ENCODE data around the gene FBH1. TPM values are rescaled to one million over a fixed set of nuclear protein-coding genes. Genes with fewer than 3 reads are reported as not detected.

The FBH1 gene
- total RNA-seq, 1 donor from 2014 or later = 71.5 TPM

- Mint-ChIP-seq H3K27ac (ENCODE audit: unreplicated experiment) (peak overlapping the region; percentile 2), H3K4me1 (ENCODE audit: low read depth, unreplicated experiment) (peaks cover 27% of the 10 kb centered on the region), H3K4me3 (ENCODE audit: unreplicated experiment) (peak overlapping the region; percentile 90), H3K9me3 (ENCODE audit: unreplicated experiment) (no peaks in the 10 kb centered on the region), H3K36me3 (ENCODE audit: low read depth, unreplicated experiment) (peaks cover 2% of the 10 kb centered on the region), H3K27me3 (ENCODE audit: low read depth, unreplicated experiment) (no peaks in the 10 kb centered on the region)
- no peak for TF ChIP-seq EZH2 (IDR thresholded peaks at IDR 0.05; ENCODE audit: insufficient read depth, low read length)
- no peak for TF ChIP-seq CTCF (IDR thresholded peaks at IDR 0.05; ENCODE audit: insufficient read depth, low read depth, low read length)
- peak overlapping the region; percentile 87 for H3K4me2 ChIP-seq (ENCODE audit: low read length)
- no peaks in the 10 kb centered on the region for H3K27me3 ChIP-seq (ENCODE audit: insufficient read depth, low read length)
- FAIRE-seq (no peak), DNase-seq (ENCODE audit: low read depth) (peak; percentile 45)
- peaks cover 80% of the 10 kb centered on the region for H3K79me2 ChIP-seq (ENCODE audit: insufficient read depth, low read length)
- H3K9me3 ChIP-seq (ENCODE audit: insufficient read depth, low read depth, low read length) = no peaks in the 10 kb centered on the region
- no peak overlapping the region for H3K4me3 ChIP-seq (ENCODE audit: insufficient read depth, low read depth, low read length)
- peaks cover 68% of the 10 kb centered on the region for H4K20me1 ChIP-seq (ENCODE audit: insufficient read depth, low read length)
- H3K27ac ChIP-seq (ENCODE audit: low read depth, low read length) = no peak overlapping the region
- no peak overlapping the region for H2AFZ ChIP-seq (ENCODE audit: low read depth, low read length)
- peaks cover 17% of the 10 kb centered on the region for H3K36me3 ChIP-seq (ENCODE audit: insufficient read depth, low read length)
- no peak overlapping the region for H3K9ac ChIP-seq (ENCODE audit: low read length)
- peaks cover 26% of the 10 kb centered on the region for H3K4me1 ChIP-seq (ENCODE audit: insufficient read depth, low read length)
Measured at GRCh38 chr10:5892007-5892406, 2.0 kb downstream of the FBH1 start.

- FAIRE-seq (no peak), DNase-seq (ENCODE audit: low read depth) (no peak)
- no peaks in the 10 kb centered on the region for H3K27me3 Mint-ChIP-seq (ENCODE audit: low read depth, unreplicated experiment)
- H3K4me1 ChIP-seq (ENCODE audit: insufficient read depth, low read length) = peaks cover 21% of the 10 kb centered on the region
- no peak overlapping the region for H3K27ac ChIP-seq (ENCODE audit: low read depth, low read length)
- H2AFZ ChIP-seq (ENCODE audit: low read depth, low read length) = no peak overlapping the region
- H3K4me3 ChIP-seq (ENCODE audit: insufficient read depth, low read depth, low read length) = no peak overlapping the region
- H3K79me2 ChIP-seq (ENCODE audit: insufficient read depth, low read length) = peaks cover 84% of the 10 kb centered on the region
- H3K9me3 Mint-ChIP-seq (ENCODE audit: unreplicated experiment) = no peaks in the 10 kb centered on the region
- no peak overlapping the region for H3K9ac ChIP-seq (ENCODE audit: low read length)
- peaks cover 5% of the 10 kb centered on the region for H3K36me3 Mint-ChIP-seq (ENCODE audit: low read depth, unreplicated experiment)
- no peaks in the 10 kb centered on the region for H3K9me3 ChIP-seq (ENCODE audit: insufficient read depth, low read depth, low read length)
- H3K4me2 ChIP-seq (ENCODE audit: low read length) = no peak overlapping the region
- no peak for TF ChIP-seq CTCF (IDR thresholded peaks at IDR 0.05; ENCODE audit: insufficient read depth, low read depth, low read length)
- TF ChIP-seq EZH2 (IDR thresholded peaks at IDR 0.05; ENCODE audit: insufficient read depth, low read length) = no peak
- no peaks in the 10 kb centered on the region for H3K27me3 ChIP-seq (ENCODE audit: insufficient read depth, low read length)
- H3K36me3 ChIP-seq (ENCODE audit: insufficient read depth, low read length) = peaks cover 21% of the 10 kb centered on the region
- peaks cover 21% of the 10 kb centered on the region for H3K4me1 Mint-ChIP-seq (ENCODE audit: low read depth, unreplicated experiment)
- no peak overlapping the region for H3K4me3 Mint-ChIP-seq (ENCODE audit: unreplicated experiment)
- no peak overlapping the region for H3K27ac Mint-ChIP-seq (ENCODE audit: unreplicated experiment)
- peaks cover 68% of the 10 kb centered on the region for H4K20me1 ChIP-seq (ENCODE audit: insufficient read depth, low read length)
Measured at GRCh38 chr10:5893321-5893720, 3.3 kb downstream of the FBH1 start.

- FAIRE-seq (no peak), DNase-seq (ENCODE audit: low read depth) (no peak)
- Mint-ChIP-seq H3K4me3 (ENCODE audit: unreplicated experiment) (no peak overlapping the region), H3K4me1 (ENCODE audit: low read depth, unreplicated experiment) (peaks cover 19% of the 10 kb centered on the region), H3K27ac (ENCODE audit: unreplicated experiment) (no peak overlapping the region), H3K27me3 (ENCODE audit: low read depth, unreplicated experiment) (no peaks in the 10 kb centered on the region), H3K9me3 (ENCODE audit: unreplicated experiment) (no peaks in the 10 kb centered on the region), H3K36me3 (ENCODE audit: low read depth, unreplicated experiment) (peaks cover 5% of the 10 kb centered on the region)
- H3K79me2 ChIP-seq (ENCODE audit: insufficient read depth, low read length) = peaks cover 88% of the 10 kb centered on the region
- no peak overlapping the region for H3K4me2 ChIP-seq (ENCODE audit: low read length)
- H3K36me3 ChIP-seq (ENCODE audit: insufficient read depth, low read length) = peaks cover 21% of the 10 kb centered on the region
- no peaks in the 10 kb centered on the region for H3K9me3 ChIP-seq (ENCODE audit: insufficient read depth, low read depth, low read length)
- peaks cover 15% of the 10 kb centered on the region for H3K4me1 ChIP-seq (ENCODE audit: insufficient read depth, low read length)
- no peak overlapping the region for H3K27ac ChIP-seq (ENCODE audit: low read depth, low read length)
- peaks cover 74% of the 10 kb centered on the region for H4K20me1 ChIP-seq (ENCODE audit: insufficient read depth, low read length)
- no peak overlapping the region for H3K4me3 ChIP-seq (ENCODE audit: insufficient read depth, low read depth, low read length)
- no peaks in the 10 kb centered on the region for H3K27me3 ChIP-seq (ENCODE audit: insufficient read depth, low read length)
- H2AFZ ChIP-seq (ENCODE audit: low read depth, low read length) = no peak overlapping the region
- TF ChIP-seq CTCF (IDR thresholded peaks at IDR 0.05; ENCODE audit: insufficient read depth, low read depth, low read length) = no peak
- TF ChIP-seq EZH2 (IDR thresholded peaks at IDR 0.05; ENCODE audit: insufficient read depth, low read length) = no peak
- no peak overlapping the region for H3K9ac ChIP-seq (ENCODE audit: low read length)
Measured at GRCh38 chr10:5894403-5894802, 4.4 kb downstream of the FBH1 start.
